OCI-LY7 (cell line): ENCODE data around the gene SRSF12.

Experiments
- EZH2phosphoT487 ChIP-seq: fragments of 200-600 bp; sonication (generic); IDR thresholded peaks from 2 replicates; pipeline ENCODE4 v1.6.1; 2018; ENCODE audit warnings: low read depth, borderline replicate concordance, mild to moderate bottlenecking, mixed run types, antibody characterized with exemption, low read length, moderate library complexity, mixed read lengths
- TF ChIP-seq, protein P1 (sequence below): fragments of 200-600 bp; sonication (generic); conservative IDR thresholded peaks from 2 replicates; pipeline ENCODE4 v1.5.1; 2014; ENCODE audit warnings: mild to moderate bottlenecking, antibody characterized with exemption, low read length, moderate library complexity, mixed read lengths

DNA sequence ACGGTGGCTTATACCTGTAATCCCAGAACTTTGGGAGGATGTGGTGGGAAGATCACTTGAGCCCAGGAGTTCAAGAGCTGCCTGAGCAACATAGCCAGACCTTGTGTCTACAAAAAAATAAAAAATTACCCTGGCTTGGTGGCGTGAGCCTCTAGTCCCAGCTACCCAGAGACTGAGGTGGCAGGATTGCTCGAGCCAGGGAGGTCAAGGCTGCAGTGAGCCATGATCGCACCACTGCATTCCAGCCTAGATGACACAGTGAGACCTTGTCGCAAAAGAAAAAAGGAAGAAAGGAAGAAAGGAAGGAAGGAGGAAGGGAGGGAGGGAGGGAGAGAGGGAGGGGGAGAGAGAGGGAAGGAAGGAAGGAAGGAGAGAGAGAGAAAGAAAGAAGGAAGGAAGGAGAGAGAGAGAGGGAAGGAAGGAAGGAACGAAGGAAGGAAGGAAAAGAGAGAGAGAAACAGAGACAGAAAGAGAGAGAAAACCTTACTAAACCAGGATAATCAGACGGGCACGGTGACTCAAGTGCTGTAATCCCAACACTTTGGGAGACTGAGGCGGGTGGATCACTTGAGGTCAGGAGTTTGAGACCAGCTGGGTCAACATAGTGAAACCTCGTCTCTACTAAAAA, 48.2 kb downstream of the SRSF12 start:
- TF ChIP-seq, protein P1, sequence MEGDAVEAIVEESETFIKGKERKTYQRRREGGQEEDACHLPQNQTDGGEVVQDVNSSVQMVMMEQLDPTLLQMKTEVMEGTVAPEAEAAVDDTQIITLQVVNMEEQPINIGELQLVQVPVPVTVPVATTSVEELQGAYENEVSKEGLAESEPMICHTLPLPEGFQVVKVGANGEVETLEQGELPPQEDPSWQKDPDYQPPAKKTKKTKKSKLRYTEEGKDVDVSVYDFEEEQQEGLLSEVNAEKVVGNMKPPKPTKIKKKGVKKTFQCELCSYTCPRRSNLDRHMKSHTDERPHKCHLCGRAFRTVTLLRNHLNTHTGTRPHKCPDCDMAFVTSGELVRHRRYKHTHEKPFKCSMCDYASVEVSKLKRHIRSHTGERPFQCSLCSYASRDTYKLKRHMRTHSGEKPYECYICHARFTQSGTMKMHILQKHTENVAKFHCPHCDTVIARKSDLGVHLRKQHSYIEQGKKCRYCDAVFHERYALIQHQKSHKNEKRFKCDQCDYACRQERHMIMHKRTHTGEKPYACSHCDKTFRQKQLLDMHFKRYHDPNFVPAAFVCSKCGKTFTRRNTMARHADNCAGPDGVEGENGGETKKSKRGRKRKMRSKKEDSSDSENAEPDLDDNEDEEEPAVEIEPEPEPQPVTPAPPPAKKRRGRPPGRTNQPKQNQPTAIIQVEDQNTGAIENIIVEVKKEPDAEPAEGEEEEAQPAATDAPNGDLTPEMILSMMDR = no peak
- no peak for TF ChIP-seq EZH2phosphoT487
